ENCODE measurements around the gene OSTN. TPM values are rescaled to one million over a fixed set of nuclear protein-coding genes. Genes with fewer than 3 reads are reported as not detected.
"Not testable (repeated sequence)": the region's sequence is repeated elsewhere in the genome, so short reads cannot be mapped to it uniquely, and the experiment has no call there.

The OSTN gene
- total RNA-seq, 2 donors from 2014 or later, result not detected

GRCh38 chr3:191176038-191176785 is 22.8 kb upstream of the OSTN start:
- no peak for DNase-seq (ENCODE audit: low spot score)
- Histone ChIP-seq H3K36me3 (no peaks in the 10 kb centered on the region), H3K27ac (no peak overlapping the region), H3K4me3 (no peak overlapping the region), H3K27me3 (replicated peaks; ENCODE audit: insufficient read depth) (no peaks in the 10 kb centered on the region), H3K9me3 (no peaks in the 10 kb centered on the region), H3K4me1 (ENCODE audit: control insufficient read depth in 1 of 2, low read depth in 2 of 2) (no peaks in the 10 kb centered on the region)
- ATAC-seq (ENCODE audit: insufficient number of reproducible peaks, low FRiP score, low read depth), result no peak
- no peak for TF ChIP-seq CTCF (IDR thresholded peaks at IDR 0.05)

- H3K4me3 ChIP-seq; H3K36me3 ChIP-seq; H3K4me1 ChIP-seq (ENCODE audit: control insufficient read depth in 1 of 2, low read depth in 2 of 2); ATAC-seq (ENCODE audit: insufficient number of reproducible peaks, low FRiP score, low read depth); H3K9me3 ChIP-seq; H3K27me3 ChIP-seq (replicated peaks; ENCODE audit: insufficient read depth); H3K27ac ChIP-seq; DNase-seq (ENCODE audit: low spot score): not testable (repeated sequence)
Measured at GRCh38 chr3:191185382-191185781, 13.7 kb upstream of the OSTN start.

GRCh38 chr3:191188246-191188645 is 10.8 kb upstream of the OSTN start:
- DNase-seq (ENCODE audit: low spot score); H3K27ac ChIP-seq; ATAC-seq (ENCODE audit: insufficient number of reproducible peaks, low FRiP score, low read depth); H3K4me1 ChIP-seq (ENCODE audit: control insufficient read depth in 1 of 2, low read depth in 2 of 2); H3K4me3 ChIP-seq; H3K9me3 ChIP-seq; H3K27me3 ChIP-seq (replicated peaks; ENCODE audit: insufficient read depth); H3K36me3 ChIP-seq: not testable (repeated sequence)

GRCh38 chr3:191192270-191192669 is 6.8 kb upstream of the OSTN start:
- not testable (repeated sequence) for H3K4me3 ChIP-seq; H3K27me3 ChIP-seq (replicated peaks; ENCODE audit: insufficient read depth); H3K36me3 ChIP-seq; H3K27ac ChIP-seq; DNase-seq (ENCODE audit: low spot score); ATAC-seq (ENCODE audit: insufficient number of reproducible peaks, low FRiP score, low read depth); H3K9me3 ChIP-seq; H3K4me1 ChIP-seq (ENCODE audit: control insufficient read depth in 1 of 2, low read depth in 2 of 2)

GRCh38 chr3:191192941-191193340 is 6.1 kb upstream of the OSTN start:
- Histone ChIP-seq H3K4me3 (no peak overlapping the region), H3K9me3 (no peaks in the 10 kb centered on the region), H3K4me1 (ENCODE audit: control insufficient read depth in 1 of 2, low read depth in 2 of 2) (no peaks in the 10 kb centered on the region), H3K27me3 (replicated peaks; ENCODE audit: insufficient read depth) (no peaks in the 10 kb centered on the region), H3K27ac (no peak overlapping the region), H3K36me3 (no peaks in the 10 kb centered on the region)
- ATAC-seq (ENCODE audit: insufficient number of reproducible peaks, low FRiP score, low read depth) (no peak), DNase-seq (ENCODE audit: low spot score) (no peak)
- TF ChIP-seq CTCF (IDR thresholded peaks at IDR 0.05), result no peak

GRCh38 chr3:191197761-191198306 is 1.2 kb upstream of the OSTN start:
- no peak for ATAC-seq (ENCODE audit: insufficient number of reproducible peaks, low FRiP score, low read depth)
- Histone ChIP-seq H3K4me3 (no peak overlapping the region), H3K27me3 (replicated peaks; ENCODE audit: insufficient read depth) (no peaks in the 10 kb centered on the region), H3K4me1 (ENCODE audit: control insufficient read depth in 1 of 2, low read depth in 2 of 2) (no peaks in the 10 kb centered on the region), H3K36me3 (no peaks in the 10 kb centered on the region), H3K27ac (no peak overlapping the region), H3K9me3 (no peaks in the 10 kb centered on the region)
- DNase-seq (ENCODE audit: low spot score), result no peak
- no peak for TF ChIP-seq CTCF (IDR thresholded peaks at IDR 0.05)

Data from thoracic aorta (tissue), 2 donors.